Mucosa of descending colon (tissue), 3 donors: ENCODE measurements around the gene UGT3A2. TPM values are rescaled to one million over a fixed set of nuclear protein-coding genes. Genes with fewer than 3 reads are reported as not detected.

ENCODE experiments used
- ATAC-seq: fragments of 200-7000 bp; cut with Tn5 transposase; one replicate; pipeline ENCODE4 v1.9.1; 2020; ENCODE audit warnings: mild to moderate bottlenecking, moderate library complexity
- DNase-seq, 3 donors: peaks; one replicate each; pipeline ENCODE4 v3.0.0-alpha.2; 2020
- H3K36me3 ChIP-seq: fragments of 200-600 bp; one replicate; pipeline ENCODE4 v1.8.0; 2021; ENCODE audit warnings: low read depth, mild to moderate bottlenecking
- H3K4me1 ChIP-seq: fragments of 200-600 bp; one replicate; pipeline ENCODE4 v1.8.0; 2021; ENCODE audit warnings: low read depth, mild to moderate bottlenecking
- H3K4me3 ChIP-seq: fragments of 200-600 bp; one replicate; pipeline ENCODE4 v1.8.0; 2021; ENCODE audit warnings: mild to moderate bottlenecking
- H3K9me3 ChIP-seq: fragments of 200-600 bp; one replicate; pipeline ENCODE4 v1.8.0; 2021; ENCODE audit warnings: mild to moderate bottlenecking
- CTCF ChIP-seq: fragments of 200-600 bp; IDR thresholded peaks from one replicate; pipeline ENCODE4 v1.8.0; 2022; ENCODE audit warnings: antibody characterized with exemption, mild to moderate bottlenecking
- intact Hi-C, 2 donors: fragments of 100-400 bp; cut with DNase I in 1 of 2; cut with micrococcal nuclease in 1 of 2; formaldehyde crosslinking; loops; one replicate each; pipeline versions ENCODE4 v1.11.0 to v1.11.1; 2022; cut with DNase I, micrococcal nuclease
- total RNA-seq, 3 donors: library from RNA; stranded (reverse); fragmentation: NEBNext Ultra II Directional in 2 of 3; extraction: Animal tissue kit (Norgen Biotek cat#: 25700) in 2 of 3; gene quantifications; one replicate each; pipeline versions ENCODE4 v1.2.1 to v1.2.4, GENCODE V29; 2021 to 2023
- donor health status: DM: no; HTN: no; CAD: no; lungs with moderate emphysema.
- donor health status: DM: no; HTN: no; CAD: no.
- donor health status: DM: no; HTN: yes; CAD: no.

The UGT3A2 gene
- total RNA-seq, 3 donors from 2014 or later = 0.47 TPM; not detected in 2

GRCh38 chr5:36096486-36096885 is 29.8 kb upstream of the UGT3A2 start:
- no peak for DNase-seq
- TF ChIP-seq CTCF = no peak
- no peak for ATAC-seq
- no peaks in the 10 kb centered on the region for H3K9me3 ChIP-seq
- no peaks in the 10 kb centered on the region for H3K36me3 ChIP-seq
- intact Hi-C loops = no loop called here
- no peaks in the 10 kb centered on the region for H3K4me1 ChIP-seq
- H3K4me3 ChIP-seq = no peak overlapping the region

GRCh38 chr5:36089989-36090388 is 23.3 kb upstream of the UGT3A2 start:
- DNase-seq (peak in 1 of 3 donors; percentile 13), ATAC-seq (peak; percentile 39)
- H3K4me1 ChIP-seq = no peaks in the 10 kb centered on the region
- H3K4me3 ChIP-seq = no peak overlapping the region
- TF ChIP-seq CTCF = no peak
- intact Hi-C loops = no loop called here
- no peaks in the 10 kb centered on the region for H3K36me3 ChIP-seq
- no peaks in the 10 kb centered on the region for H3K9me3 ChIP-seq

- DNase-seq (peak in 1 of 3 donors; percentile 45), ATAC-seq (peak; percentile 80)
- TF ChIP-seq CTCF = peak; percentile 24
- no peaks in the 10 kb centered on the region for H3K9me3 ChIP-seq
- intact Hi-C loops = no loop called here
- H3K4me1 ChIP-seq = no peaks in the 10 kb centered on the region
- H3K4me3 ChIP-seq = no peak overlapping the region
- no peaks in the 10 kb centered on the region for H3K36me3 ChIP-seq
Measured at GRCh38 chr5:36079200-36079781, 12.6 kb upstream of the UGT3A2 start.

DNA sequence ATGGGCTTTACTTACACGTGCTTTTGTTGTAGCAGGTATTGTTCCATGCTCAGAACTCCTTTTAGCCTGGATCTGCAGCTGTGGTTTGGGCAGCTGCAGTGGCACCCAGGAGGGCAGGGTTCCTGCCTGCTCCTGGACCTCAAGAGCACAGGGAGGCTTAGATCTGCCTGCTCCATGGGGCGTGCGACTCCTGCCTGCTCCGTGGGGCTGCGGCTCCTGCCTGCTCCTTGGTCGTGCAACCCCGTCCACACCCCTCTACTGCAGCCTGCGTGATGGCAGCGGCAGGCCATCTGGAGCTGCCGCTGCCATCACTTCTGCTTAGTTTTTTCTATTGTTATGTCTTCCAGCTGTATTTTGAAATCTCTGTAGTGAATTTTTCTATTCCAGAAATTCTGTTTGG is 11.7 kb upstream of the UGT3A2 start:
- Histone ChIP-seq H3K4me1 (no peaks in the 10 kb centered on the region), H3K4me3 (no peak overlapping the region), H3K9me3 (no peaks in the 10 kb centered on the region), H3K36me3 (no peaks in the 10 kb centered on the region)
- no peak for ATAC-seq
- intact Hi-C loops = no loop called here
- no peak for TF ChIP-seq CTCF
- DNase-seq = no peak

DNA sequence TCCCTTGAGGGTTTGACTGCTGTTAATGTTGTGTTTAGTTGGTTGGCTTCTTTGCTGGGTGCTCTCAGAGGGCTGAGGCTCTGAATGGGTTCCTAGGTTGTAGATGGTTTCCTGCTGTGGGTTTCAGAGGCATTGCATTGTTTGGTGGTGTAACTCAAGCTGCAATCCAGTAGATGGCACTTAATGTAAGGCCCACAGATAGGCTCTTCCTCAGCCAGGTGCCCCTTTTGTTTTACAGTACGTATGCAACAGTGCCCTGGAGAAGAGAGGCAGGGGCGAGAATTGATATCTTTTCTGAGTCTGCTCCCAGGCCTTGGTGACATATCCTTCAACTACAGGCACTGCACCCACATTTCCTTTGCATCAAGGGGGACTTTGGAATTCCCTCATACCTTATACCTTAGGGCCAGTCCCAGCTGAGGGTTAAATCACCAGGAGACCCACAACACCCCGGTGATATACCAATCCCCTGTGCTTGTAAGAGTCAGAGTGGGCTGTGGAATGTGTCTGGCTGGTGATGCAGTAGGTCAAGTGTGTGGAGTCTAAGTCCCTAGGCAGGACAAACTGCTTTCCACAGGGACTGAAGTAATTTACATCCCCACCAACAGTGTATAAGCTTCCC is 7.0 kb upstream of the UGT3A2 start:
- DNase-seq (no peak), ATAC-seq (no peak)

More for the DNA sequence above, 7.0 kb upstream of the UGT3A2 start:
- H3K4me3 ChIP-seq = no peak overlapping the region
- H3K36me3 ChIP-seq = no peaks in the 10 kb centered on the region
- no peaks in the 10 kb centered on the region for H3K9me3 ChIP-seq
- H3K4me1 ChIP-seq = no peaks in the 10 kb centered on the region
- intact Hi-C loops = no loop called here
- no peak for TF ChIP-seq CTCF
